ENCODE data around the gene SPOPL.
"Not testable (repeated sequence)": the region's sequence is repeated elsewhere in the genome, so short reads cannot be mapped to it uniquely, and the experiment has no call there.

Gene SPOPL

GRCh38 chr2:138536302-138536701, 34.7 kb downstream of the SPOPL start:
- no peak overlapping the region for H3K9ac ChIP-seq (ENCODE audit: low read depth, low read length)
- H3K9me3 ChIP-seq (ENCODE audit: control insufficient read depth, insufficient read depth, low read length): no peaks in the 10 kb centered on the region
- no peaks in the 10 kb centered on the region for H3K4me1 ChIP-seq (ENCODE audit: control insufficient read depth, insufficient read depth, low read length)
- no peak overlapping the region for H3K4me3 ChIP-seq (ENCODE audit: low read depth, low read length)
- H3K27me3 ChIP-seq (ENCODE audit: control insufficient read depth, insufficient read depth, low read length): no peaks in the 10 kb centered on the region
- no peaks in the 10 kb centered on the region for H3K36me3 ChIP-seq (ENCODE audit: control insufficient read depth, insufficient read depth, low read length)

GRCh38 chr2:138536740-138537139, 35.2 kb downstream of the SPOPL start:
- Histone ChIP-seq H3K27me3 (ENCODE audit: control insufficient read depth, insufficient read depth, low read length) (no peaks in the 10 kb centered on the region), H3K9ac (ENCODE audit: low read depth, low read length) (no peak overlapping the region), H3K36me3 (ENCODE audit: control insufficient read depth, insufficient read depth, low read length) (no peaks in the 10 kb centered on the region), H3K9me3 (ENCODE audit: control insufficient read depth, insufficient read depth, low read length) (no peaks in the 10 kb centered on the region), H3K4me1 (ENCODE audit: control insufficient read depth, insufficient read depth, low read length) (no peaks in the 10 kb centered on the region), H3K4me3 (ENCODE audit: low read depth, low read length) (no peak overlapping the region)

GRCh38 chr2:138537170-138537915, 35.8 kb downstream of the SPOPL start:
- Histone ChIP-seq H3K9me3 (ENCODE audit: control insufficient read depth, insufficient read depth, low read length) (no peaks in the 10 kb centered on the region), H3K36me3 (ENCODE audit: control insufficient read depth, insufficient read depth, low read length) (no peaks in the 10 kb centered on the region), H3K4me3 (ENCODE audit: low read depth, low read length) (no peak overlapping the region), H3K9ac (ENCODE audit: low read depth, low read length) (no peak overlapping the region), H3K4me1 (ENCODE audit: control insufficient read depth, insufficient read depth, low read length) (no peaks in the 10 kb centered on the region), H3K27me3 (ENCODE audit: control insufficient read depth, insufficient read depth, low read length) (no peaks in the 10 kb centered on the region)

- not testable (repeated sequence) for H3K9me3 ChIP-seq (ENCODE audit: control insufficient read depth, insufficient read depth, low read length); H3K27me3 ChIP-seq (ENCODE audit: control insufficient read depth, insufficient read depth, low read length); H3K4me1 ChIP-seq (ENCODE audit: control insufficient read depth, insufficient read depth, low read length); H3K9ac ChIP-seq (ENCODE audit: low read depth, low read length); H3K4me3 ChIP-seq (ENCODE audit: low read depth, low read length); H3K36me3 ChIP-seq (ENCODE audit: control insufficient read depth, insufficient read depth, low read length)
Measured at GRCh38 chr2:138544206-138544605, 42.6 kb downstream of the SPOPL start.

GRCh38 chr2:138548796-138549195, 47.2 kb downstream of the SPOPL start:
- Histone ChIP-seq H3K27me3 (ENCODE audit: control insufficient read depth, insufficient read depth, low read length) (no peaks in the 10 kb centered on the region), H3K36me3 (ENCODE audit: control insufficient read depth, insufficient read depth, low read length) (no peaks in the 10 kb centered on the region), H3K9me3 (ENCODE audit: control insufficient read depth, insufficient read depth, low read length) (no peaks in the 10 kb centered on the region), H3K4me3 (ENCODE audit: low read depth, low read length) (no peak overlapping the region), H3K9ac (ENCODE audit: low read depth, low read length) (no peak overlapping the region), H3K4me1 (ENCODE audit: control insufficient read depth, insufficient read depth, low read length) (no peaks in the 10 kb centered on the region)

GRCh38 chr2:138550172-138550571, 48.6 kb downstream of the SPOPL start:
- Histone ChIP-seq H3K9me3 (ENCODE audit: control insufficient read depth, insufficient read depth, low read length) (no peaks in the 10 kb centered on the region), H3K4me3 (ENCODE audit: low read depth, low read length) (no peak overlapping the region), H3K9ac (ENCODE audit: low read depth, low read length) (no peak overlapping the region), H3K27me3 (ENCODE audit: control insufficient read depth, insufficient read depth, low read length) (no peaks in the 10 kb centered on the region), H3K36me3 (ENCODE audit: control insufficient read depth, insufficient read depth, low read length) (no peaks in the 10 kb centered on the region), H3K4me1 (ENCODE audit: control insufficient read depth, insufficient read depth, low read length) (no peaks in the 10 kb centered on the region)

- H3K9ac ChIP-seq (ENCODE audit: low read depth, low read length): no peak overlapping the region
- H3K4me3 ChIP-seq (ENCODE audit: low read depth, low read length): no peak overlapping the region
- no peaks in the 10 kb centered on the region for H3K9me3 ChIP-seq (ENCODE audit: control insufficient read depth, insufficient read depth, low read length)
- no peaks in the 10 kb centered on the region for H3K4me1 ChIP-seq (ENCODE audit: control insufficient read depth, insufficient read depth, low read length)
- H3K27me3 ChIP-seq (ENCODE audit: control insufficient read depth, insufficient read depth, low read length): no peaks in the 10 kb centered on the region
- H3K36me3 ChIP-seq (ENCODE audit: control insufficient read depth, insufficient read depth, low read length): no peaks in the 10 kb centered on the region
Measured at GRCh38 chr2:138550670-138551287, 49.2 kb downstream of the SPOPL start.

GRCh38 chr2:138554123-138554522, 52.6 kb downstream of the SPOPL start:
- no peak overlapping the region for H3K9ac ChIP-seq (ENCODE audit: low read depth, low read length)
- H3K27me3 ChIP-seq (ENCODE audit: control insufficient read depth, insufficient read depth, low read length): no peaks in the 10 kb centered on the region
- no peak overlapping the region for H3K4me3 ChIP-seq (ENCODE audit: low read depth, low read length)
- no peaks in the 10 kb centered on the region for H3K9me3 ChIP-seq (ENCODE audit: control insufficient read depth, insufficient read depth, low read length)
- H3K36me3 ChIP-seq (ENCODE audit: control insufficient read depth, insufficient read depth, low read length): no peaks in the 10 kb centered on the region
- H3K4me1 ChIP-seq (ENCODE audit: control insufficient read depth, insufficient read depth, low read length): no peaks in the 10 kb centered on the region

- Histone ChIP-seq H3K4me3 (ENCODE audit: low read depth, low read length) (no peak overlapping the region), H3K4me1 (ENCODE audit: control insufficient read depth, insufficient read depth, low read length) (no peaks in the 10 kb centered on the region), H3K36me3 (ENCODE audit: control insufficient read depth, insufficient read depth, low read length) (no peaks in the 10 kb centered on the region), H3K27me3 (ENCODE audit: control insufficient read depth, insufficient read depth, low read length) (no peaks in the 10 kb centered on the region), H3K9ac (ENCODE audit: low read depth, low read length) (no peak overlapping the region), H3K9me3 (ENCODE audit: control insufficient read depth, insufficient read depth, low read length) (no peaks in the 10 kb centered on the region)
Measured at GRCh38 chr2:138559641-138560040, 58.1 kb downstream of the SPOPL start.

- Histone ChIP-seq H3K9me3 (ENCODE audit: control insufficient read depth, insufficient read depth, low read length) (no peaks in the 10 kb centered on the region), H3K36me3 (ENCODE audit: control insufficient read depth, insufficient read depth, low read length) (no peaks in the 10 kb centered on the region), H3K4me1 (ENCODE audit: control insufficient read depth, insufficient read depth, low read length) (no peaks in the 10 kb centered on the region), H3K4me3 (ENCODE audit: low read depth, low read length) (no peak overlapping the region), H3K27me3 (ENCODE audit: control insufficient read depth, insufficient read depth, low read length) (no peaks in the 10 kb centered on the region), H3K9ac (ENCODE audit: low read depth, low read length) (no peak overlapping the region)
Measured at GRCh38 chr2:138564586-138565229, 63.1 kb downstream of the SPOPL start.

- Histone ChIP-seq H3K4me3 (ENCODE audit: low read depth, low read length) (no peak overlapping the region), H3K4me1 (ENCODE audit: control insufficient read depth, insufficient read depth, low read length) (no peaks in the 10 kb centered on the region), H3K36me3 (ENCODE audit: control insufficient read depth, insufficient read depth, low read length) (no peaks in the 10 kb centered on the region), H3K9ac (ENCODE audit: low read depth, low read length) (no peak overlapping the region), H3K27me3 (ENCODE audit: control insufficient read depth, insufficient read depth, low read length) (no peaks in the 10 kb centered on the region), H3K9me3 (ENCODE audit: control insufficient read depth, insufficient read depth, low read length) (no peaks in the 10 kb centered on the region)
Measured at GRCh38 chr2:138565230-138565598, 63.6 kb downstream of the SPOPL start.

GRCh38 chr2:138572318-138572717, 70.7 kb downstream of the SPOPL start:
- no peak overlapping the region for H3K9ac ChIP-seq (ENCODE audit: low read depth, low read length)
- H3K36me3 ChIP-seq (ENCODE audit: control insufficient read depth, insufficient read depth, low read length): no peaks in the 10 kb centered on the region
- no peak overlapping the region for H3K4me3 ChIP-seq (ENCODE audit: low read depth, low read length)
- no peaks in the 10 kb centered on the region for H3K9me3 ChIP-seq (ENCODE audit: control insufficient read depth, insufficient read depth, low read length)
- no peaks in the 10 kb centered on the region for H3K27me3 ChIP-seq (ENCODE audit: control insufficient read depth, insufficient read depth, low read length)
- no peaks in the 10 kb centered on the region for H3K4me1 ChIP-seq (ENCODE audit: control insufficient read depth, insufficient read depth, low read length)

All from iPS-15b (cell line).